Uterus (tissue), 4 donors: ENCODE data around the gene ZNF407. TPM values are rescaled to one million over a fixed set of nuclear protein-coding genes. Genes with fewer than 3 reads are reported as not detected.

ENCODE experiments used
- DNase-seq, 2 donors: peaks; one replicate each; pipeline ENCODE4 v3.0.0-alpha.2; 2019 to 2020
- H3K27ac ChIP-seq, 2 donors: fragments of 200-600 bp; sonication (generic); 1 replicate in 1 of 2; 2 replicates in 1 of 2; pipeline ENCODE4 v1.5.1; 2016 to 2018
- H3K27me3 ChIP-seq, 2 donors: fragments of 200-600 bp; sonication (generic); one replicate each; pipeline ENCODE4 v1.5.1; 2018 to 2019; ENCODE audit warnings: control low read depth in 1 of 2
- H3K36me3 ChIP-seq, 2 donors: fragments of 200-600 bp; sonication (generic); one replicate each; pipeline ENCODE4 v1.5.1; 2019; ENCODE audit warnings: control low read depth in 1 of 2
- H3K4me1 ChIP-seq, 2 donors: fragments of 200-600 bp; sonication (generic); one replicate each; pipeline ENCODE4 v1.5.1; 2018 to 2019; ENCODE audit warnings: control low read depth in 1 of 2
- H3K4me3 ChIP-seq, 2 donors: fragments of 200-600 bp; sonication (generic); 1 replicate in 1 of 2; 2 replicates in 1 of 2; pipeline ENCODE4 v1.5.1; 2018 to 2019; ENCODE audit warnings: mild to moderate bottlenecking in 1 of 2
- H3K9me3 ChIP-seq, 2 donors: fragments of 200-600 bp; sonication (generic); one replicate each; pipeline ENCODE4 v1.5.1; 2019; ENCODE audit warnings: control low read depth in 1 of 2
- CTCF ChIP-seq, 4 experiments: fragments of 200-600 bp in 2 of 4; fragments of 450-650 bp in 2 of 4; sonication (generic) in 2 of 4; IDR thresholded peaks; one replicate each; pipeline ENCODE4 v1.5.1; 2016 to 2019; ENCODE audit warnings: antibody characterized with exemption in 4 of 4, mild to moderate bottlenecking in 2 of 4, moderate library complexity in 1 of 4
- POLR2A ChIP-seq, 2 donors: fragments of 450-650 bp; IDR thresholded peaks; one replicate each; pipeline ENCODE4 v1.6.1; 2016; ENCODE audit warnings: antibody characterized with exemption in 2 of 2, mild to moderate bottlenecking in 1 of 2, moderate library complexity in 1 of 2
- intact Hi-C: fragments of 100-400 bp; cut with DNase I; formaldehyde crosslinking; loops from one replicate; pipeline ENCODE4 v1.15.1; 2023; ENCODE audit warnings: low total_unique reads
- total RNA-seq, 4 donors: library from RNA; depleted of rRNA in 3 of 4; stranded (reverse); fragments of >200 nt in 3 of 4; gene quantifications; one replicate each; pipeline versions ENCODE4 v1.1.0 to v1.2.4, GENCODE V29; 2014 to 2023
- donor health status: DM: yes; HTN: yes; CAD: no.

ZNF407 gene
- total RNA-seq, 4 donors from 2014 or later: 10.6 to 38.9 (median 23.7) TPM

DNA sequence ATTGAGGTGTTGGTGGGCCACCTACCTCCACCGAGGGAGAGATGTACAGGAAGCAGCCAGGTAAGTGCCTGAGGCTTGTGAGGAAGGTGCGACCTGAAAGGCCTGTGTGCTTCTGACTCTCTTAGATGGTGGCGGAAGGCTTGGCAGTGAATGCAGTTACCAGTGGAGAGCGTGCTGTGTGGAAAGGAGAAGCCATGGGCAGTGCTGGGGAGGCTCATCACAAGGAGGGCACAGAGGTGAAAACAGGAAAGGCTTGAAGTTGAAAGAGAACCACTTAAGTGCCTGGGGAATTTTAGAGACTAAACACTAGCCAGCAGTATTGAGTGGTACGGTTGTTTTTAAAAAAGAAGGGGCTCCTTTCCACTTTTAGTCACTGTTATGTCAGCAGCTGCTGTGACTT is 130.9 kb downstream of the ZNF407 start:
- intact Hi-C loops: no loop called here
- H3K9me3 ChIP-seq: no peaks in the 10 kb centered on the region
- no peak overlapping the region for H3K4me3 ChIP-seq
- no peak overlapping the region for H3K27ac ChIP-seq
- no peaks in the 10 kb centered on the region for H3K27me3 ChIP-seq
- DNase-seq: no peak
- no peak for TF ChIP-seq CTCF (IDR thresholded peaks at IDR 0.05)
- no peaks in the 10 kb centered on the region for H3K4me1 ChIP-seq
- no peaks in the 10 kb centered on the region for H3K36me3 ChIP-seq

DNA sequence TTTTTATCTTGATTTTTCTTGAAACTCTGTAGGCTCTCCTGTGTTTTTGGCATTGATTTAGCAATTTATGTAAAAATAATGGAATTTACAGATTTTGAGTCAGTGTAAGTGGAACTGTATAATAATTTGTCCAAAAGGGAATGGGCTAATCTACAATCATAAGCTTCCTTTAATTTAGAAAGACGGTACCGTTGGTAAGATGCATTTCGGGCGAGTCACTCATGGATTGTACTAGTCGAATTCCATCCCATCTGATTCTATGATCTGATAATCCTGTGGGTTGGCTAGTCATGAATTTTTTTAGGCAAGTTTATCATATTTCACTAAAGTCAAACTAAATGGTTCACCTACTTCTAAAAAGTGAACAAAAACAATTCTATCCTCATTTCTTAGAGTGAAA is 133.4 kb downstream of the ZNF407 start:
- TF ChIP-seq CTCF (IDR thresholded peaks at IDR 0.05): no peak
- no peak for TF ChIP-seq POLR2A (IDR thresholded peaks at IDR 0.05)
- H3K27ac ChIP-seq: no peak overlapping the region
- H3K36me3 ChIP-seq: no peaks in the 10 kb centered on the region
- H3K9me3 ChIP-seq: no peaks in the 10 kb centered on the region
- H3K27me3 ChIP-seq: no peaks in the 10 kb centered on the region
- no peaks in the 10 kb centered on the region for H3K4me1 ChIP-seq
- no peak for DNase-seq
- intact Hi-C loops: no loop called here
- no peak overlapping the region for H3K4me3 ChIP-seq

DNA sequence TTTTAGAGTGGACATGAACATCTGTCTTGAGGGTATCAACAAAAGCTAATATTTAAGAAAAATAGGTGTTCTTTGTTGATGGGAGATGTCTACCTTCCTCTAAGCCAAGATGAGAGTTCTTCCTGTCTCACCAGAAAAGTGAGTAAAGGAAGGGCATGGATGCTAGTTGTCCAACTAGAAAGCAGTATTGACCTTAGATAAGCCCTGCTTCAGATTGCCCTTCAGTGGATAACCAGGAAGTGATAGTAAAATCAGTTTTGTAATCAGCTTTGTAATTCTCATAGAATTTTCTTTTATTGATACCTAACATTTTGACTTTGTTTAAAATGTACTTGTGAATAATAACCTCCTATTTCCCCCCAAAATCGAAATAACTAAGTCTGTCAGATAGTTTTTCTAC is 134.7 kb downstream of the ZNF407 start:
- Histone ChIP-seq H3K27me3 (no peaks in the 10 kb centered on the region), H3K27ac (no peak overlapping the region), H3K36me3 (no peaks in the 10 kb centered on the region), H3K9me3 (no peaks in the 10 kb centered on the region), H3K4me1 (no peaks in the 10 kb centered on the region), H3K4me3 (no peak overlapping the region)
- no peak for TF ChIP-seq POLR2A (IDR thresholded peaks at IDR 0.05)
- no peak for TF ChIP-seq CTCF (IDR thresholded peaks at IDR 0.05)
- intact Hi-C loops: no loop called here
- DNase-seq: no peak

DNA sequence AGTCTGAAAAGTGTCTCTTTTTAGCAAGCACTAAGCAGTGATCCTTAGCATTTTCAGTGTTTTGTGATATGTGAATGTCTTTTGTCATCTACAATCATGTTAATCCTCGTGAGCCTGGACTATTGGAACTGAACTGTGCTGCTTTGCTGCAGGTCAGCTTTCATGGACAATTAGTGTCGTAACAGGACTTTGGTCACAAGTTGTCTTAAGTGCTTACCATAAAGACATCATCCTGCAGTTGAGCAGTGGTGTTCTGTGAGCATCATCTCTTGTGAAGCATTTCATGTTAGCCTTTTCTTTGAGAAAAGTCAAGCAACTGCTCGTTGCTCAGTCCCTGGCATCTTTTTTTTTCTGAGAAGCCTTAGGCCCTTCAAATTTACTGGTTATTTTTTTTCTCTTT is 135.9 kb downstream of the ZNF407 start:
- Histone ChIP-seq H3K9me3 (no peaks in the 10 kb centered on the region), H3K36me3 (no peaks in the 10 kb centered on the region), H3K27me3 (no peaks in the 10 kb centered on the region), H3K4me1 (no peaks in the 10 kb centered on the region), H3K4me3 (no peak overlapping the region), H3K27ac (no peak overlapping the region)
- no peak for DNase-seq
- intact Hi-C loops: no loop called here
- TF ChIP-seq CTCF (IDR thresholded peaks at IDR 0.05) (no peak), POLR2A (IDR thresholded peaks at IDR 0.05) (no peak)

DNA sequence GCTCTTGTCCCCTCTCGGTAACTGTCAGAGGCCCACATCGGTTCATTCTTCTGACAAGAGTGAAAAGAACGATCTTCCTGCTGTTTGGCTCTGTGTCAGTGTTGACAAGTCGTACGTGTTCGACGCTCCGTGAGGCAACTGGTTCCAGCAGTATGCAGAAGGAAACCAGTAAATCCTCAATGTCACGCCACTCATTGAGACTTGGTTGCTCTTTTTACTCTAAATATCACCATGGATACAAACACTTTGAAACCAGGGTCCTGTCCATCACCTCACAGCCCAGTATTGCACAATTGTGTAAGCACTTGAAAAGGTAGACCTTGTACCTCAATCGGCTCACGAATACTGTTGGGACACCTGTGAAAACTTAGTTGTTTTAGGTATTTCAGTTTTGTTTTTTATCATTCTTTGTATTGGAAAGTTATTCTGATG is 136.4 kb downstream of the ZNF407 start:
- H3K27ac ChIP-seq: no peak overlapping the region
- intact Hi-C loops: no loop called here
- TF ChIP-seq POLR2A (IDR thresholded peaks at IDR 0.05) (no peak), CTCF (IDR thresholded peaks at IDR 0.05) (no peak)
- H3K4me3 ChIP-seq: no peak overlapping the region
- no peaks in the 10 kb centered on the region for H3K36me3 ChIP-seq
- DNase-seq: no peak
- no peaks in the 10 kb centered on the region for H3K9me3 ChIP-seq
- H3K4me1 ChIP-seq: no peaks in the 10 kb centered on the region
- H3K27me3 ChIP-seq: no peaks in the 10 kb centered on the region
